Measurements from ENCODE around the gene PTPN3. TPM values are rescaled to one million over a fixed set of nuclear protein-coding genes. Genes with fewer than 3 reads are reported as not detected.
A peak's percentile ranks its signal among the peaks of the same experiment; 100 is the strongest.

The PTPN3 gene
- polyA plus RNA-seq, 1 donor (not counting 4 experiments of a cell fraction or from before 2014, with no cell fraction given), result 19.9 TPM

DNA sequence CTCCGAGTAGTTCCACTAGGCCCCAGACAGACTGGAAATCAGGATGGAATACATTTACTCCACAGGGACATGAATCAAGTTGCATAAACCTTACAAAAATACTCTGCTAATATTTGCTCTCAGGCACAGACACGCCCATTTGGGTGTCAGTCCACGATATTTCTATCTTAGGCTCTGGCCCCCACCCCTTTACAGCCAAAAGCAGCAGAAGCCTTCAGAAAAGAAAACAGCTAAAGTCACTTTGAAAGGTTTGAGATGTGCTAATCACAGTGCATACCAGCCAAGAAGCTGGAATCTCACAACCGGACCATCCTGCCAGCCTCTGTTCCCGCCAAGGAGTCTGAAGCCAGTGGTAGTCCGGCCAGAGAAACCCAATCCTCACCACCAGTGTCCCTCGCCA lies 22.6 kb downstream of the PTPN3 start:
- DNase-seq (ENCODE audit: low read depth, low spot score), result no peak
- H3K4me3 ChIP-seq (ENCODE audit: control insufficient read depth in 2 of 3, extremely low read depth in 1 of 3, insufficient read depth in 2 of 3, low read depth in 1 of 3, low read length in 3 of 3), result no peak overlapping the region
- H3K4me1 ChIP-seq (ENCODE audit: control insufficient read depth, extremely low read depth, insufficient read depth, low read length), result peaks cover 55% of the 10 kb centered on the region
- peaks cover 0 to 6% of the 10 kb centered on the region in 2 experiments for H3K36me3 ChIP-seq (ENCODE audit: control insufficient read depth in 2 of 2, extremely low read depth in 1 of 2, insufficient read depth in 2 of 2, low read length in 2 of 2)
- H3K27ac ChIP-seq (ENCODE audit: control insufficient read depth, insufficient read depth, low read length), result peak overlapping the region; percentile 4
- H3K9ac ChIP-seq (ENCODE audit: control insufficient read depth, extremely low read depth, insufficient read depth, low read length), result no peak overlapping the region
- H3K79me2 ChIP-seq (ENCODE audit: control insufficient read depth, insufficient read depth, low read length), result peaks cover 68% of the 10 kb centered on the region
- FAIRE-seq, result peak; percentile 36
- H4K20me1 ChIP-seq (ENCODE audit: control insufficient read depth, extremely low read depth, insufficient read depth, low read length), result no peaks in the 10 kb centered on the region
- no peaks in the 10 kb centered on the region for H3K9me1 ChIP-seq (ENCODE audit: control insufficient read depth, extremely low read depth, insufficient read depth, low read length)
- no peaks in the 10 kb centered on the region for H3K27me3 ChIP-seq (ENCODE audit: control insufficient read depth, extremely low read depth, insufficient read depth, low read length)
- H3K4me2 ChIP-seq (ENCODE audit: control insufficient read depth, extremely low read depth, insufficient read depth, low read depth, low read length), result no peak overlapping the region
- H3K9me3 ChIP-seq (ENCODE audit: control insufficient read depth, low read depth, low read length), result no peaks in the 10 kb centered on the region
- dilution Hi-C loops (cut with MboI; ENCODE audit: extremely low pct_ligation_motif_present, low sequenced_read_pairs), result no loop called here
- no peak overlapping the region for H2AFZ ChIP-seq (ENCODE audit: control insufficient read depth, low read length)
- no peak for TF ChIP-seq CTCF (optimal IDR thresholded peaks at IDR 0.05 in 1 of 3, IDR thresholded peaks at IDR 0.05 in 1 of 3, conservative IDR thresholded peaks at IDR 0.05 in 1 of 3; ENCODE audit: extremely low read depth in 1 of 3, insufficient read depth in 2 of 3, low read length in 3 of 3)
- TF ChIP-seq EZH2 (IDR thresholded peaks at IDR 0.05; ENCODE audit: low read length), result no peak

DNA sequence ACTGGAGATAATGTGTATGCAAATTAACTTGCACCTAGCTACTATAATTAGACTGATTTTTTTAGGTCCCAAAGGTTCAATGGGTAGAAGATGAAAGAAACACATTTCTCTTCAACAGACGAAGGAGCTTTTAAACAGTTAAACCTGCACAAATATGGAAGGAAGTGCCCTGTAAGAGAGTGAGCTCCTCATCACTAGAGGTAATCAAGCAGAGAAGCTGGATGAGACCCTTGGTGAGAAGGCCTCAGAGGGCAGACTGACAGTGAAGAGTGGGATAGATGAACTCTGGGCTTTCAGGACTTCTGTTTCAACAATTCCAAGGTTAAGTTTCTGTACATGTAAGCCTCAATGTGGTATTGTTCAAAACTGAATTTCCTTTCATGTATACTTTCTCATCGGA lies 23.2 kb downstream of the PTPN3 start:
- FAIRE-seq, result no peak
- no peaks in the 10 kb centered on the region for H4K20me1 ChIP-seq (ENCODE audit: control insufficient read depth, extremely low read depth, insufficient read depth, low read length)
- peaks cover 58% of the 10 kb centered on the region for H3K4me1 ChIP-seq (ENCODE audit: control insufficient read depth, extremely low read depth, insufficient read depth, low read length)
- peaks cover 64% of the 10 kb centered on the region for H3K79me2 ChIP-seq (ENCODE audit: control insufficient read depth, insufficient read depth, low read length)
- H3K9me1 ChIP-seq (ENCODE audit: control insufficient read depth, extremely low read depth, insufficient read depth, low read length), result no peaks in the 10 kb centered on the region
- DNase-seq (ENCODE audit: low read depth, low spot score), result no peak
- H3K27me3 ChIP-seq (ENCODE audit: control insufficient read depth, extremely low read depth, insufficient read depth, low read length), result no peaks in the 10 kb centered on the region
- H2AFZ ChIP-seq (ENCODE audit: control insufficient read depth, low read length), result no peak overlapping the region
- no peak overlapping the region for H3K9ac ChIP-seq (ENCODE audit: control insufficient read depth, extremely low read depth, insufficient read depth, low read length)
- H3K4me2 ChIP-seq (ENCODE audit: control insufficient read depth, extremely low read depth, insufficient read depth, low read depth, low read length), result no peak overlapping the region
- H3K4me3 ChIP-seq (ENCODE audit: control insufficient read depth in 2 of 3, extremely low read depth in 1 of 3, insufficient read depth in 2 of 3, low read depth in 1 of 3, low read length in 3 of 3), result no peak overlapping the region
- H3K36me3 ChIP-seq (ENCODE audit: control insufficient read depth in 2 of 2, extremely low read depth in 1 of 2, insufficient read depth in 2 of 2, low read length in 2 of 2), result peaks cover 0 to 6% of the 10 kb centered on the region in 2 experiments
- dilution Hi-C loops (cut with MboI; ENCODE audit: extremely low pct_ligation_motif_present, low sequenced_read_pairs), result no loop called here
- no peak overlapping the region for H3K27ac ChIP-seq (ENCODE audit: control insufficient read depth, insufficient read depth, low read length)
- TF ChIP-seq CTCF (optimal IDR thresholded peaks at IDR 0.05 in 1 of 3, IDR thresholded peaks at IDR 0.05 in 1 of 3, conservative IDR thresholded peaks at IDR 0.05 in 1 of 3; ENCODE audit: extremely low read depth in 1 of 3, insufficient read depth in 2 of 3, low read length in 3 of 3), result no peak
- TF ChIP-seq EZH2 (IDR thresholded peaks at IDR 0.05; ENCODE audit: low read length), result no peak
- H3K9me3 ChIP-seq (ENCODE audit: control insufficient read depth, low read depth, low read length), result no peaks in the 10 kb centered on the region
